HG03558 (cell line): ENCODE results near the gene CAMTA1.
"Not testable (repeated sequence)": the region's sequence is repeated elsewhere in the genome, so short reads cannot be mapped to it uniquely, and the experiment has no call there.

Source experiments
- ATAC-seq: cut with Tn5 transposase; IDR thresholded peaks from one replicate; pipeline ENCODE4 v1.9.1; 2021; ENCODE audit warnings: moderate number of reproducible peaks; ENCODE audit not compliant: unreplicated experiment; ENCODE audit errors: extremely low read depth

CAMTA1 gene

DNA sequence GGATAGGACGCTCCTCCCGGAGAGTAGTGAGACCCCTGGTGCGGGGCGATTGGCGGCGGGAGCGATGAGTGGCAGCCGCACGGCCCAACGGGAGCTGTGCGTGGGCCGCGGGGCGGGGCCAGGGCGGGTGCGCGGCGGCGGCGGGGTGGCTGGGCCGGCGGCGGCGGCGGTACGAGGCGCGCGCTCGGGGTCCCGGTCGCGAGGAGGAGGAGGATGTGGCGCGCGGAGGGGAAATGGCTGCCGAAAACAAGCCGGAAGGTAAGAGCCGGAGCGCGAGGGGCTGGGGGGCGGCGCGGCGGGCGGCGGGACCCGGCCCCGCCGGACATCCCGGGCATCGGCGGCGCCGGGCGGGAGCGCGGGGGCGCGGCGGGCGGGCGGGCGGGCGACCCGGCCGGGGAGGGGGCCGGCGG lies at the start of gene CAMTA1:
TSS of gene CAMTA1 (plus strand) at position 137 of the 410 bp plus-strand sequence. CDS start at position 214, 77 bp downstream.
- ATAC-seq, result peak; percentile 40

GRCh38 chr1:6738987-6739676 lies 46.1 kb upstream of the CAMTA1 start:
- no peak for ATAC-seq

DNA sequence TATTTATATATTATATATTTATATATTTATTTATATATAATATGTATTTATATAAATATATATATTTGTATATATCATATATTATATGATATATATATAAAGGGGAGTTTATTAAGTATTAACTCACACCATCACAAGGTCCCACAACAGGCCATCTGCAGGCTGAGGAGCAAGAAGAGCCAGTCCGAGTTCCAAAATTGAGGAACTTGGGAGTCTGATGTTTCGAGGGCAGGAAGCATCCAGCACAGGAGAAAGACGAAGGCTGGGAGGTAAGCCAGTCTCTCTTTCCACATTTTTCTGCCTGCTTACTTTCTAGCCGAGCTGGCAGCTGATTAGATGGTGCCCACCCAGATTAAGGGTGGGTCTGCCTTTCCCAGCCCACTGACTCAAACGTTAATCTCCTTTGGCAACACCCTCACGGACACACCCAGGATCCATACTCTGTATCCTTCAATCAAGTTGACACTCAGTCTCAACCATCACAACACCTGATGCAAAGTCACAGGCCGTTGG lies 42.5 kb upstream of the CAMTA1 start:
- not testable (repeated sequence) for ATAC-seq

DNA sequence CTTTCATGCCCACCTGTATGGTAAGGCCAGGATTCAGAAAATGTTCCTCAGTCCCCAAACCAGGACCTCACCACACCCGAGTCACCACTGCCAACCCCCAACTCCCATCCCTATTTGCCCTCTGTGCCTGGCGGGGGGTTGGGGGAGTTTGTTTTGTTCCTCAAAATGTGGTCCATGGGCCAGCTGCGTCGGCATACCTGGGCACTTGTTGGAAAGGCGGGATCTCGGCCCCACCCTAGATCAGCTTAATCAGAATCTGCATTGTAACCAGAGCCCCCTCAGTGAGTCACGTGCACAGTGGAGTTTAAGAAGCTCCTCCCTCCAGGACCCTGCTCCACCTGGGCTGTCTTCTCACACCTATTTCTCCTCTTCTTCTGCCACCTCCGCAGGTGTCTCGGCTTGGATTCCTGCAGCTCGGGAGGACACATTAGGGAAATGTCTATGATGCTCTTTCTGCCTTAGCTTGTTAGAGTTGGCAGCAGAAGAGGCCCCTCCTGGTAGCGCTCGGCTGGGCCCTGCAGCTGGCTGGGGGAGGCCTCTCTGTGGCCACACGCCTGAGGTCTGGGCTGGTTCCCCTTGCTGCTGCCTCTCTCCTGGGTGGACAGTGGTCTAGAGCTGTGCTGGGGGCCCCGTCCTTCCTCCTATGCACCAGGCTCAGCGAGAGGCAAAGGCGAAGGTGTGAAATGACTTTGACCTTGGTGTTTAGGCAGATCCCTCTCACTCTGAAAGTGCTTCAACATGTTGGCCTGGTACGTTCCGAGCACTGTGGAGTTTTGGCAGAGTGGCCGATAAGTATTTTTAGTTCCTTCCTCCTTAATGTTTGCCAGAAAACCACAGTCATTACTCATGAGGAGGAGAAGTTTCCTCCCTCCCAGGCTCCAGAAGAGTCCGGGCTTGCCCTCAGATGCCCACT lies 41.8 kb upstream of the CAMTA1 start:
- ATAC-seq, result no peak

DNA sequence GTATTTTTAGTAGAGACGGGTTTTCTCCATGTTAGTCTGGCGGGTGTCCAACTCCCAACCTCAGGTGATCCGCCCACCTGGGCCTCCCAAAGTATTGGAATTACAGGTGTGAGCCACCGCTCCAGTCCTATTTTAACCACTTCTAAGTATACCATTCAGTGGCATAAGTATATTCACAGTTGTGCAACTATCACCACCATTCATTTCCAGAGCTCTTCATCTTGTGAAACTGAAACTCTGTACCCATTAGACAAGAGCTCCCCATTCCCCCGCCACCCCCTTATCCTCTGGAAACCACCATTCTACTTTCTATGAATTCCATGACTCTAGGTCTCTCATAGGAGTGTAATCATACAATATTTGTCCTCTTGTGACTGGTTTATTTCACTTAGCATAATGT lies 40.2 kb upstream of the CAMTA1 start:
- ATAC-seq, result no peak

DNA sequence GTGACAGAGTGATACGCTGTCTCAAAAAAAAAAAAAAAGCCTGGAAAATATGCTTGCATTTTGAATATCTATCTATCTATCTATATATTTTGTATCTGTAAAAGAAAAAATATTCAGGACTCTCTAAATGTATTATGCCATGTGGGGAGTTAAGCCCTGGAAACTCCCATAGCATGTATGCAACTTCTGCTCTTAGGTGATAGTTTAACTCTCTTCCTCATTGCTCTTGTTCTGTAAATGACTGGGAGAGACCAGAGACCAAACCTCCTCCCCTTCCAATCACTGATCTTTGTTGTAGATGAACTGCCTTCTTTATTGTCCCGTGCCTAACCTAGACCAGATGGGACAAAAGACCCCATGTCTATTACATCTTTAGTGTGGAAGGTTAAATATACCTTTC lies 37.6 kb upstream of the CAMTA1 start:
- ATAC-seq, result no peak

GRCh38 chr1:6750490-6750889 lies 34.8 kb upstream of the CAMTA1 start:
- ATAC-seq, result no peak

GRCh38 chr1:6753320-6754140 lies 31.7 kb upstream of the CAMTA1 start:
- ATAC-seq, result no peak

- ATAC-seq, result no peak
Measured at GRCh38 chr1:6756457-6756856, 28.8 kb upstream of the CAMTA1 start.

- ATAC-seq, result no peak
Measured at GRCh38 chr1:6757719-6758435, 27.4 kb upstream of the CAMTA1 start.

- no peak for ATAC-seq
Measured at GRCh38 chr1:6761196-6761737, 24.0 kb upstream of the CAMTA1 start.

GRCh38 chr1:6762060-6762459 lies 23.2 kb upstream of the CAMTA1 start:
- ATAC-seq, result no peak

GRCh38 chr1:6770751-6771440 lies 14.4 kb upstream of the CAMTA1 start:
- no peak for ATAC-seq

- no peak for ATAC-seq
Measured at GRCh38 chr1:6771441-6771769, 13.8 kb upstream of the CAMTA1 start.

GRCh38 chr1:6774381-6774780 lies 10.9 kb upstream of the CAMTA1 start:
- ATAC-seq, result no peak

DNA sequence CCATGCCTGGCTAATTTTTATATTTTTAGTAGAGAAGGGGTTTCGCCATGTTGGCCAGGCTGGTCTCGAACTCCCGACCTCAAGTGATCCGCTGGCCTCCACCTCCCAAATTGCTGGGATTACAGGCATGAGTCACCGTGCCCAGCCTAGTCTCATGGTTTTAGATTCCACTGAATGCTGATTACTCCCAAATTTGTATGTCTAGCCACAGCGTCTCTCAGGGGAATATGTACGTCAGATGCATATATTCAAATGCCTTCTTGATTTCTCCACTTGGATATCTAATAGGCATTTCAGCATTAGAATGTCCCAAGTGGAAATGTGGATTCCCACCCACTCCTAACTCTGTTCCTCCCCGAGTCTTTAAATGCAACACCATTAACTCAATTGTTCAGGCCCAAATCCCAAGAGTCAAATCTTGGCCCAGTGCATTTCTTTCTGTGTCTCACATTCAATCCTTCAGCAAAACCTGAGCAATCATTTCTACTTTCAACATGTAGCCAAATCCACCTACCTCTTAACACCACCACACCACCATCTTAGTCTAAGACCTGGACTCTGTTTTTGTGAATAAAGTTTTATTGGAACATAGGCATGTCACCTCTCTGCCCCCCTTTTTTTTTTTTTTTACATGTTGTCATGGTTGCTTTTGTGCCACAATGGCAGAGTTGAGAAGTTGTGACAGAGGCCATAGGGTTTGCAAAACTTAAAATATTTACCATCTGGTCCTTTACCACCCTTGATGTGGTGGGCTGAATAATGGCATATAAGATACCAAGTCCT lies 9.8 kb upstream of the CAMTA1 start:
- ATAC-seq, result no peak

DNA sequence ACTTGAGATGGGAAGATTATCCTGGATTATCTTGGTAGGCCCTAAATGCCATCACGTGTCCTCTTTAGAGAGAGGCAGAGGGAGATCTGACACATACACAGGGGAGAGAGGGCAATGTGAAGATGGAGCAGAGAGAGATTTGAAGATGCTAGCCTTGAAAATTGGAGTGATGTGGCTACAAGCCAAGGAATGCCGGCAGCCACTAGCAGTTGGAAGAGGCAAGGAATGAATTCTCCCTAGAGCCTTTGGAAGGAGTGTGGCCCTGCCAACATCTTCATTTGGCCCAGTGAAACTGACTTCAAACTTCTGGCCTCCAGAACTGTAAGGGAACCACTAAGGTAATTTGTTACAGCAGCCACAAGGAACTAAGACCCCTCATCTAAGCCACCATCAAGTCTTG lies 8.9 kb upstream of the CAMTA1 start:
- ATAC-seq, result no peak

- no peak for ATAC-seq
Measured at GRCh38 chr1:6776895-6777294, 8.4 kb upstream of the CAMTA1 start.
